GM18873 (cell line): ENCODE data around the gene WWTR1.

Experiments
- ATAC-seq: cut with Tn5 transposase; IDR thresholded peaks from one replicate; pipeline ENCODE4 v1.9.1; 2021; ENCODE audit warnings: mild to moderate bottlenecking, moderate library complexity, moderate number of reproducible peaks; ENCODE audit not compliant: unreplicated experiment, low FRiP score

WWTR1 gene

GRCh38 chr3:149657926-149658743 lies at the start of gene WWTR1:
Gene WWTR1, minus strand, starts transcription at chr3:149658025. Its CDS starts 719 bp downstream, at chr3:149657306.
- ATAC-seq, result peak; percentile 78

GRCh38 chr3:149706905-149707304 lies 49.1 kb upstream of the WWTR1 start:
- no peak for ATAC-seq

GRCh38 chr3:149705416-149705815 lies 47.6 kb upstream of the WWTR1 start:
- ATAC-seq, result no peak

GRCh38 chr3:149703466-149703865 lies 45.6 kb upstream of the WWTR1 start:
- no peak for ATAC-seq

- peak; percentile 44 for ATAC-seq
Observed at GRCh38 chr3:149702691-149703441, 45.0 kb upstream of the WWTR1 start.

- peak; percentile 43 for ATAC-seq
Observed at GRCh38 chr3:149701977-149702350, 44.1 kb upstream of the WWTR1 start.

- ATAC-seq, result peak; percentile 54
Observed at GRCh38 chr3:149701206-149701976, 43.6 kb upstream of the WWTR1 start.

- ATAC-seq, result no peak
Observed at GRCh38 chr3:149688122-149688757, 30.4 kb upstream of the WWTR1 start.

- no peak for ATAC-seq
Observed at GRCh38 chr3:149686996-149687395, 29.2 kb upstream of the WWTR1 start.

- ATAC-seq, result no peak
Observed at GRCh38 chr3:149678351-149678950, 20.6 kb upstream of the WWTR1 start.

- no peak for ATAC-seq
Observed at GRCh38 chr3:149673393-149673792, 15.6 kb upstream of the WWTR1 start.

GRCh38 chr3:149670742-149671492 lies 13.1 kb upstream of the WWTR1 start:
- ATAC-seq, result no peak

- no peak for ATAC-seq
Observed at GRCh38 chr3:149667576-149667975, 9.8 kb upstream of the WWTR1 start.

GRCh38 chr3:149663966-149664365 lies 6.1 kb upstream of the WWTR1 start:
- ATAC-seq, result no peak

GRCh38 chr3:149662240-149662887 lies 4.5 kb upstream of the WWTR1 start:
- no peak for ATAC-seq

GRCh38 chr3:149660462-149660861 lies 2.6 kb upstream of the WWTR1 start:
- no peak for ATAC-seq

GRCh38 chr3:149658744-149659497 lies 1.1 kb upstream of the WWTR1 start:
- ATAC-seq, result no peak

- peak; percentile 19 for ATAC-seq
Observed at GRCh38 chr3:149657321-149657925, 402 bp downstream of the WWTR1 start.
